GM12872 (cell line): ENCODE data around the gene FLVCR2.

Experiments
- TF ChIP-seq, protein P1 (sequence below): IDR thresholded peaks from 3 replicates; pipeline ENCODE4 v1.5.1; 2011; ENCODE audit warnings: low read depth, mild to moderate bottlenecking, low read length, moderate library complexity; ENCODE audit not compliant: insufficient read depth

The FLVCR2 gene

DNA sequence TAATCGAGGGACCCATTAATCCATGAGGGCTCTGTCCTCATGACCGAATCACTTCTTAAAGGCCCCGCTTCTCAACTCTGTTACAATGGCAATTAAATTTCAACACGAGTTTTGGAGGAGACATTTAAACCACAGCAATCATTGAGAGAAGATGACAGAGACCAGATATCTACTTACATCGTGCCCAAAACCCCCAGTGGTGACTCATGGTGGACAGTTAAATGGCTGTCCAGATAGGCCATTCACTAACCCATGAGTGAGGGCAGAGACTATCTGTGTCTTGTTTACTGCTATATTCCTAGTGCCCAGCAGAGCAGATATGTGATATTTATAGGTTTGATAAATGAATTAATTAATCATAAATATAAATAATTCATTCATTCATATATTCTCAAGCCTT, 20.0 kb upstream of the FLVCR2 start:
- TF ChIP-seq, protein P1, sequence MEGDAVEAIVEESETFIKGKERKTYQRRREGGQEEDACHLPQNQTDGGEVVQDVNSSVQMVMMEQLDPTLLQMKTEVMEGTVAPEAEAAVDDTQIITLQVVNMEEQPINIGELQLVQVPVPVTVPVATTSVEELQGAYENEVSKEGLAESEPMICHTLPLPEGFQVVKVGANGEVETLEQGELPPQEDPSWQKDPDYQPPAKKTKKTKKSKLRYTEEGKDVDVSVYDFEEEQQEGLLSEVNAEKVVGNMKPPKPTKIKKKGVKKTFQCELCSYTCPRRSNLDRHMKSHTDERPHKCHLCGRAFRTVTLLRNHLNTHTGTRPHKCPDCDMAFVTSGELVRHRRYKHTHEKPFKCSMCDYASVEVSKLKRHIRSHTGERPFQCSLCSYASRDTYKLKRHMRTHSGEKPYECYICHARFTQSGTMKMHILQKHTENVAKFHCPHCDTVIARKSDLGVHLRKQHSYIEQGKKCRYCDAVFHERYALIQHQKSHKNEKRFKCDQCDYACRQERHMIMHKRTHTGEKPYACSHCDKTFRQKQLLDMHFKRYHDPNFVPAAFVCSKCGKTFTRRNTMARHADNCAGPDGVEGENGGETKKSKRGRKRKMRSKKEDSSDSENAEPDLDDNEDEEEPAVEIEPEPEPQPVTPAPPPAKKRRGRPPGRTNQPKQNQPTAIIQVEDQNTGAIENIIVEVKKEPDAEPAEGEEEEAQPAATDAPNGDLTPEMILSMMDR = no peak

DNA sequence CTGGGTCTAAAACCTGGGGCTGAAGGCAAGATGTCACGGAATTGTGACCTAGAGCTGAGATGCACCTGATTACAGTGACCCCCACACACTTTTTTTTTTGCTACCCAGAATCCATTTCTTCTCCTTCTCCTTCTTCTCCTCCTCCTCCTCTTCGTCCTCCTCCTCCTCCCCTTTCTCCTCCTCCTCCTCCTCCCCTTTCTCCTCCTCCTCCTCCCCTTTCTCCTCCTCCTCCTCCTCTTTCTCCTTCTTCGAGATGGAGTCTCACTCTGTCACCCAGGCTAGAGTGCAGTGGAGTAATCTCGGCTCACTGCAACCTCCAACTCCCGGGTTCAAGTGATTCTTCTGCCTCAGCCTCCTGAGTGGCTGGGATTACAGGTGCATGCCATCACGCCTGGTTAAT, 19.4 kb upstream of the FLVCR2 start:
- TF ChIP-seq, protein P1 = no peak

DNA sequence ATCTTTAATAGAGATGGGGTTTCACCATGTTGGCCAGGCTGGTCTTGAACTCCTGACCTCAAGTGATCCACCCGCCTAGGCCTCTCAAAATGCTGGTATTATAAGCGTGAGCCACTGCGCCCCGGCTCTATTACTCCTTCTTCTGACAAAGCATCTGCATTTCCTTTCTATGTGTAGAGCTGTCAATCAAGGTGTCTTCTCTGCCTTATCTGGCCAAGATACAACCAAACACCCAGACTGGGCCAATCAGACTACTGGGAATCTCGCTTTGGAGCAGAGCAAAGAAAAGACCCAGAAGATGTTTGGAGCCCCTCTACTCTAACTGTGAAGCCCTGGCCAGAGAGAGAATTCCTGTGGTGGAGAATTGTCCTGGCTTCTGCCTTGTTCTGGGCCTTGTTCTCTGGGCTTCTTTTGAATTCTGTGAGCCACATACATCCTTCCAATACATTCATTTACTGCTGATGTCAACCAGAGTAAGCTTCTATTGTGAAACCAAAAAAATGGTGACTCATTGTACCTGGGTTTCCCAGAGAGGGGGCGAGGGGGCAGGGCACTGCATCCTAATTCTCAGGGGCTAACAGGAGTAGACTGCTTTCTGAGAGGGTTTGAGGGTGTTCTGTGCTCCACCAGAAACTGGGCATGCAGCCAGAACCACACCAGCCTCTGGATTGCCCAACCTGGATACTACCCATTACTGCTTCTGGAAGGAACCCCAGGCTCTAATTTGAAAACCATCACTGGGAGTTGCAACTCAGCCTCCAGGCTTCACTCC, 18.8 kb upstream of the FLVCR2 start:
- TF ChIP-seq, protein P1 = no peak

DNA sequence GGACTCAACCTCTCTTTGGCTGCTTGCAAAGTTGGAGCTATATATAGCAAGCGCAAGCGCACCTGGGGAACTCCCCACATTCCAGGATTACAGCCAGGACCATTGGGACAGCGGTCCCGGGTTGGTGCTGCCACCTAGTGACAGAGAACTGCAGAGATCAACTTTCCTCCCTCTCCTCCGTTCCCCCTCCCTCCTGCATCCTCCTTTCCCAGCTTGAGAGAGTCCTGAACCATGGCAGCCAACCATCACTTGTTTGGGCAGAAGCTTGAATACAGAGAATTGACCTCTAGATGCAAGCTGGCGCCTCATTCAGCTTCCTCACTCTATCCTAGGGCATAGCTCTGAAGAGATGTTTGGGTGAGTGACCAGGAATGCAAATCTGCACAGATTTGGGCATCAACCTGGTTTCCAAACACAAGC, 17.4 kb upstream of the FLVCR2 start:
- TF ChIP-seq, protein P1 = peak; percentile 95

DNA sequence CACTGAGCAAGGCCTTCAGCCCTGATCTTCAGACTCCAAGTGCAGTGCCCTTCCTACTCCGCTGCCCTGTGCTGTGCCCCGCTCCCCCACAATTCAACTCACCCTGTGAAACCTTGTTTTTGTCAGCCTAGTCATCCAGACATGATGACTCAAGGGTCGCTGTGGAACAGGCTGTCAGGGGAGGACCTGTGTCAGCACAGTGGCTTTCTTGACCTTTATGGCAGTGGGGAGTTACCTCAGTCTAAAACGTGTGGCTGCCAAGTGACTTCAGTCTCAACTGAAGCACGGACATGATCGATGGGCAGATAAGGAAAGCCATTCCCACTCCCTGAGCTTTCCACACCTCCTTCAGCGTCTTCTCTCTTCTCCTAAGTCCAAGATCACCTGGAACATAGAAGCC, 16.3 kb upstream of the FLVCR2 start:
- TF ChIP-seq, protein P1 = no peak

DNA sequence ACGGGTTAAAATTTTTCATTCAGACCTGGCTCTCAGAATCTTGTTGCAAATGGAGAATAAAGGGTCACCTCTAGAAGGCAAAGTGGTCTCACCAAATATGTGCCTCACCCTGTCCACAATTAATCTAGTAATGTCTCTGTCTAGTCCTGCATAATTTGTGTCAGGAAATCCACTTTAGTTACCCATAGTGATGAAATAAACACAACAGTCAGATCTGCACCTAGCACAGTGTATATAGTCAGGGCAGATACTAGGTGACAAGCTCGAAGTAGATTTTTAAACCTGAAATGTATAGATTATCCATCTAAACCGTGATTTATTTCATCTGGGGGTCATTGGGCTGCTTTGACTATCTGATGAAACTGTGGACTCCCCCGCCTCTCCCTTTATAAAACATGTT, 15.9 kb upstream of the FLVCR2 start:
- TF ChIP-seq, protein P1 = no peak

DNA sequence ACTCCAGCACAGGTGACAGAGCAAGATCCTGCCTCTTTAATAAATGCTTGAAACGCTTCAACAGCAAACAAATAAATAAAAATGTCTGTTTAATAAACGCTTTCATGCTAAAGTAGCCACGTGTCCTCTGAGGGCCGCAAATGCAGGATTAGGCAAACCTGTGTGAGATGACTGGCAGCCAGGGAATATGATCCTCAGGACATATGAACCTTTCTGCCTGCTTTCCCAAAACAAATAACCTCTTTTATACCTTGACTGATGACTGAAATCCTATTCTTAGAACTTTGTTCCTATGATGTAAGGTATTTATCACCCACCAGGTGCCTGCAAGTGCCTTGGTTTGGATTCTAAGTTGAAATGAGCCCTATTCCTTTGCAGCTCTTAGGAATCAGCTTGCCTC, 14.5 kb upstream of the FLVCR2 start:
- TF ChIP-seq, protein P1 = no peak
